GM12878 (cell line): ENCODE data around the gene SH2B3. TPM values are rescaled to one million over a fixed set of nuclear protein-coding genes. Genes with fewer than 3 reads are reported as not detected.

Experiments
- BACH1 ChIP-seq: fragments of 450-650 bp; IDR thresholded peaks from 2 replicates; pipeline ENCODE4 v1.6.1; 2017; ENCODE audit warnings: mild to moderate bottlenecking, borderline replicate concordance
- CHD1 ChIP-seq: IDR thresholded peaks from 2 replicates; pipeline ENCODE4 v1.6.1; 2012; ENCODE audit warnings: low read depth, low read length, improper control_type of control experiment
- DPF2 ChIP-seq: fragments of 450-650 bp; IDR thresholded peaks from 2 replicates; pipeline ENCODE4 v1.6.1; 2017; ENCODE audit warnings: mild to moderate bottlenecking
- IKZF1 ChIP-seq: fragments of 450-650 bp; conservative IDR thresholded peaks from 2 replicates; pipeline ENCODE4 v1.6.1; 2017; ENCODE audit warnings: antibody characterized with exemption, mild to moderate bottlenecking
- KDM1A ChIP-seq: fragments of 200-600 bp; sonication (generic); IDR thresholded peaks from 2 replicates; pipeline ENCODE4 v1.6.1; 2016; ENCODE audit warnings: borderline replicate concordance
- MXI1 ChIP-seq: fragments of 150-350 bp; IDR thresholded peaks from 2 replicates; pipeline ENCODE4 v1.6.1; 2011; ENCODE audit warnings: low read depth, mild to moderate bottlenecking, inconsistent platforms, low read length, improper control_type of control experiment
- NFYA ChIP-seq: IDR thresholded peaks from 2 replicates; pipeline ENCODE4 v1.6.1; 2011; ENCODE audit warnings: low read depth, mild to moderate bottlenecking, low read length, improper control_type of control experiment, borderline replicate concordance
- NR2C1 ChIP-seq: fragments of 450-650 bp; IDR thresholded peaks from 2 replicates; pipeline ENCODE4 v1.6.1; 2017; ENCODE audit warnings: antibody characterized with exemption, mild to moderate bottlenecking, moderate library complexity
- NRF1 ChIP-seq: conservative IDR thresholded peaks from 2 replicates; pipeline ENCODE4 v1.6.1; 2011; ENCODE audit warnings: mild to moderate bottlenecking, low read depth, low read length, improper control_type of control experiment
- POLR2AphosphoS2 ChIP-seq: IDR thresholded peaks from 2 replicates; pipeline ENCODE4 v1.6.1; 2011; ENCODE audit warnings: low read depth, mild to moderate bottlenecking, low read length, improper control_type of control experiment, moderate library complexity
- RBBP5 ChIP-seq: fragments of 200-600 bp; sonication (generic); conservative IDR thresholded peaks from 2 replicates; pipeline ENCODE4 v1.6.1; 2016
- SMAD5 ChIP-seq: IDR thresholded peaks from 2 replicates; pipeline ENCODE4 v1.6.1; 2016; ENCODE audit warnings: antibody characterized with exemption, low read depth
- polyA plus RNA-seq, 11 experiments: library from polyadenylated mRNA; depleted of rRNA in 4 of 11; unstranded in 6 of 11; stranded (reverse) in 5 of 11; fragments of >200 nt; fragmentation: Nextera tagmentation in 4 of 11; fragmentation: Illumina TruSeq in 1 of 11; extraction: Ambion mirVana in 4 of 11; extraction: Trizol in 1 of 11; gene quantifications; 1 replicate in 1 of 11; 2 replicates in 10 of 11; pipeline versions ENCODE4 v1.2.1 to v1.2.3, GENCODE V29; 2011 to 2016; ENCODE audit warnings: inconsistent platforms in 2 of 11, missing spikeins in 2 of 11, low read depth in 1 of 11
- total RNA-seq, 4 experiments: library from RNA; depleted of rRNA in 3 of 4; stranded (reverse); fragments of >200 nt in 3 of 4; fragmentation: Illumina TruSeq in 1 of 4; extraction: Trizol in 1 of 4; gene quantifications; 2 replicates each; pipeline versions ENCODE4 v1.2.1 to v1.2.3, GENCODE V29; 2013 to 2021
- TF ChIP-seq, protein P1 (sequence below): fragments of 450-650 bp; IDR thresholded peaks from 2 replicates; pipeline ENCODE4 v1.6.1; 2016; ENCODE audit warnings: mild to moderate bottlenecking
- TF ChIP-seq, protein P2 (sequence below): IDR thresholded peaks from 2 replicates; pipeline ENCODE4 v1.6.1; 2011; ENCODE audit warnings: mild to moderate bottlenecking, low read depth, low read length, moderate library complexity; ENCODE audit not compliant: insufficient replicate concordance
- TF ChIP-seq, protein P3 (sequence below): fragments of 450-650 bp; IDR thresholded peaks from 2 replicates; pipeline ENCODE4 v1.6.1; 2017; ENCODE audit warnings: mild to moderate bottlenecking
- TF ChIP-seq, protein P4 (sequence below): fragments of 450-650 bp; IDR thresholded peaks from 2 replicates; pipeline ENCODE4 v1.6.1; 2018; ENCODE audit warnings: borderline replicate concordance, mild to moderate bottlenecking; ENCODE audit not compliant: partially characterized antibody
- TF ChIP-seq, protein P5 (sequence below): fragments of 450-650 bp; formaldehyde crosslinking; IDR thresholded peaks from 2 replicates; pipeline ENCODE4 v1.4.0; 2020; ENCODE audit warnings: mild to moderate bottlenecking, moderate library complexity

The SH2B3 gene
- total and polyA plus RNA-seq, 10 of the 15 experiments (the other 5 are each of a cell fraction or from before 2014, with no cell fraction given): 5.8 to 46.4 (median 23.3) TPM

DNA sequence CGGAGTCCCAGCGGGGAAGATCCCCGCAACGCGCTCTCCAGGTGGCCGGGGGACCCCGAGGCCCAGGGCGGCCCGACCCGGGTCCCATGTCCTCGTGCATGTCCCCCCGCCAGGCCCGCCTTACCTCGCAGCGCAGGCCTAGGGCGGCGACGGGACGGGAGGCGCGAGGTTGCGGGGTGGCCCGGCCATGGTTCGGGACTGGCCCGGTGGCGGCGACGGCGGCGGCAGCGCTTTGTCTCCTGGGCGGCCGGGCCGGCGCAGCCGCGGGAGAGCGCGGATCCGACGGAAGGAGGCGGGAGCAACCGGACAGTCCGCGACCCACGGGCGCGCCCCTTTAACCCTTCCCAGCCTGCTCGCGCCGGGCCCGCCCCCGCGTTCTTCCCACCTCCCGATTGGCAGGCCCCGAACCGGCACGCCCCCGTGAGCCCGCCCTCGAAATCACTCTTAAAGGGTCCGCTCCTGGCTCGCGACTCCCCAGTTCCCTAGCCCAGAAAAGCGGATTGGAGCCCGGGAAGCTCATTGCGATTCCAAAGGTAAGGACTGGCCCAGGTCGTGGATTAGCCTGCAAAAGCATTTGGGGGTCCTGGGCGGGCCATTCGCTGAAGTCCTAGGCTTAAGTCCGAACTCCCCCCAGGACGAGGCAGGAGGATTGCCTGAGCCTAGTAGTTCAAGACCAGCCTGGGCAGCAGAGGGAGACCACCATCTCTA, 36.8 kb upstream of the SH2B3 start, which contains the start of gene PHETA1 (continued):
- TF ChIP-seq, protein P1, sequence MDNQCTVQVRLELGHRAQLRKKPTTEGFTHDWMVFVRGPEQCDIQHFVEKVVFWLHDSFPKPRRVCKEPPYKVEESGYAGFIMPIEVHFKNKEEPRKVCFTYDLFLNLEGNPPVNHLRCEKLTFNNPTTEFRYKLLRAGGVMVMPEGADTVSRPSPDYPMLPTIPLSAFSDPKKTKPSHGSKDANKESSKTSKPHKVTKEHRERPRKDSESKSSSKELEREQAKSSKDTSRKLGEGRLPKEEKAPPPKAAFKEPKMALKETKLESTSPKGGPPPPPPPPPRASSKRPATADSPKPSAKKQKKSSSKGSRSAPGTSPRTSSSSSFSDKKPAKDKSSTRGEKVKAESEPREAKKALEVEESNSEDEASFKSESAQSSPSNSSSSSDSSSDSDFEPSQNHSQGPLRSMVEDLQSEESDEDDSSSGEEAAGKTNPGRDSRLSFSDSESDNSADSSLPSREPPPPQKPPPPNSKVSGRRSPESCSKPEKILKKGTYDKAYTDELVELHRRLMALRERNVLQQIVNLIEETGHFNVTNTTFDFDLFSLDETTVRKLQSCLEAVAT: no peak
- TF ChIP-seq NFYA: no peak
- TF ChIP-seq, protein P2, sequence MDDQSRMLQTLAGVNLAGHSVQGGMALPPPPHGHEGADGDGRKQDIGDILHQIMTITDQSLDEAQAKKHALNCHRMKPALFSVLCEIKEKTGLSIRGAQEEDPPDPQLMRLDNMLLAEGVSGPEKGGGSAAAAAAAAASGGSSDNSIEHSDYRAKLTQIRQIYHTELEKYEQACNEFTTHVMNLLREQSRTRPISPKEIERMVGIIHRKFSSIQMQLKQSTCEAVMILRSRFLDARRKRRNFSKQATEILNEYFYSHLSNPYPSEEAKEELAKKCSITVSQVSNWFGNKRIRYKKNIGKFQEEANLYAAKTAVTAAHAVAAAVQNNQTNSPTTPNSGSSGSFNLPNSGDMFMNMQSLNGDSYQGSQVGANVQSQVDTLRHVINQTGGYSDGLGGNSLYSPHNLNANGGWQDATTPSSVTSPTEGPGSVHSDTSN: peak; percentile 17
- peak; percentile 33 for TF ChIP-seq NR2C1
- TF ChIP-seq IKZF1: peak; percentile 85
- TF ChIP-seq BACH1: peak; percentile 69
- TF ChIP-seq RBBP5: no peak
- peak; percentile 77 for TF ChIP-seq DPF2
- no peak for TF ChIP-seq CHD1
- TF ChIP-seq KDM1A: no peak
- TF ChIP-seq, protein P3, sequence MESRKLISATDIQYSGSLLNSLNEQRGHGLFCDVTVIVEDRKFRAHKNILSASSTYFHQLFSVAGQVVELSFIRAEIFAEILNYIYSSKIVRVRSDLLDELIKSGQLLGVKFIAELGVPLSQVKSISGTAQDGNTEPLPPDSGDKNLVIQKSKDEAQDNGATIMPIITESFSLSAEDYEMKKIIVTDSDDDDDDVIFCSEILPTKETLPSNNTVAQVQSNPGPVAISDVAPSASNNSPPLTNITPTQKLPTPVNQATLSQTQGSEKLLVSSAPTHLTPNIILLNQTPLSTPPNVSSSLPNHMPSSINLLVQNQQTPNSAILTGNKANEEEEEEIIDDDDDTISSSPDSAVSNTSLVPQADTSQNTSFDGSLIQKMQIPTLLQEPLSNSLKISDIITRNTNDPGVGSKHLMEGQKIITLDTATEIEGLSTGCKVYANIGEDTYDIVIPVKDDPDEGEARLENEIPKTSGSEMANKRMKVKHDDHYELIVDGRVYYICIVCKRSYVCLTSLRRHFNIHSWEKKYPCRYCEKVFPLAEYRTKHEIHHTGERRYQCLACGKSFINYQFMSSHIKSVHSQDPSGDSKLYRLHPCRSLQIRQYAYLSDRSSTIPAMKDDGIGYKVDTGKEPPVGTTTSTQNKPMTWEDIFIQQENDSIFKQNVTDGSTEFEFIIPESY: no peak
- no peak for TF ChIP-seq MXI1
- TF ChIP-seq SMAD5: no peak
- TF ChIP-seq NRF1: peak; percentile 38; the same call in 1 of the 2 replicates
- TF ChIP-seq, protein P4, sequence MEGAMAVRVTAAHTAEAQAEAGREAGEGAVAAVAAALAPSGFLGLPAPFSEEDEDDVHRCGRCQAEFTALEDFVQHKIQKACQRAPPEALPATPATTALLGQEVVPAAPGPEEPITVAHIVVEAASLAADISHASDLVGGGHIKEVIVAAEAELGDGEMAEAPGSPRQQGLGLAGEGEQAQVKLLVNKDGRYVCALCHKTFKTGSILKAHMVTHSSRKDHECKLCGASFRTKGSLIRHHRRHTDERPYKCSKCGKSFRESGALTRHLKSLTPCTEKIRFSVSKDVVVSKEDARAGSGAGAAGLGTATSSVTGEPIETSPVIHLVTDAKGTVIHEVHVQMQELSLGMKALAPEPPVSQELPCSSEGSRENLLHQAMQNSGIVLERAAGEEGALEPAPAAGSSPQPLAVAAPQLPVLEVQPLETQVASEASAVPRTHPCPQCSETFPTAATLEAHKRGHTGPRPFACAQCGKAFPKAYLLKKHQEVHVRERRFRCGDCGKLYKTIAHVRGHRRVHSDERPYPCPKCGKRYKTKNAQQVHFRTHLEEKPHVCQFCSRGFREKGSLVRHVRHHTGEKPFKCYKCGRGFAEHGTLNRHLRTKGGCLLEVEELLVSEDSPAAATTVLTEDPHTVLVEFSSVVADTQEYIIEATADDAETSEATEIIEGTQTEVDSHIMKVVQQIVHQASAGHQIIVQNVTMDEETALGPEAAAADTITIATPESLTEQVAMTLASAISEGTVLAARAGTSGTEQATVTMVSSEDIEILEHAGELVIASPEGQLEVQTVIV: peak; percentile 47
- TF ChIP-seq, protein P5, sequence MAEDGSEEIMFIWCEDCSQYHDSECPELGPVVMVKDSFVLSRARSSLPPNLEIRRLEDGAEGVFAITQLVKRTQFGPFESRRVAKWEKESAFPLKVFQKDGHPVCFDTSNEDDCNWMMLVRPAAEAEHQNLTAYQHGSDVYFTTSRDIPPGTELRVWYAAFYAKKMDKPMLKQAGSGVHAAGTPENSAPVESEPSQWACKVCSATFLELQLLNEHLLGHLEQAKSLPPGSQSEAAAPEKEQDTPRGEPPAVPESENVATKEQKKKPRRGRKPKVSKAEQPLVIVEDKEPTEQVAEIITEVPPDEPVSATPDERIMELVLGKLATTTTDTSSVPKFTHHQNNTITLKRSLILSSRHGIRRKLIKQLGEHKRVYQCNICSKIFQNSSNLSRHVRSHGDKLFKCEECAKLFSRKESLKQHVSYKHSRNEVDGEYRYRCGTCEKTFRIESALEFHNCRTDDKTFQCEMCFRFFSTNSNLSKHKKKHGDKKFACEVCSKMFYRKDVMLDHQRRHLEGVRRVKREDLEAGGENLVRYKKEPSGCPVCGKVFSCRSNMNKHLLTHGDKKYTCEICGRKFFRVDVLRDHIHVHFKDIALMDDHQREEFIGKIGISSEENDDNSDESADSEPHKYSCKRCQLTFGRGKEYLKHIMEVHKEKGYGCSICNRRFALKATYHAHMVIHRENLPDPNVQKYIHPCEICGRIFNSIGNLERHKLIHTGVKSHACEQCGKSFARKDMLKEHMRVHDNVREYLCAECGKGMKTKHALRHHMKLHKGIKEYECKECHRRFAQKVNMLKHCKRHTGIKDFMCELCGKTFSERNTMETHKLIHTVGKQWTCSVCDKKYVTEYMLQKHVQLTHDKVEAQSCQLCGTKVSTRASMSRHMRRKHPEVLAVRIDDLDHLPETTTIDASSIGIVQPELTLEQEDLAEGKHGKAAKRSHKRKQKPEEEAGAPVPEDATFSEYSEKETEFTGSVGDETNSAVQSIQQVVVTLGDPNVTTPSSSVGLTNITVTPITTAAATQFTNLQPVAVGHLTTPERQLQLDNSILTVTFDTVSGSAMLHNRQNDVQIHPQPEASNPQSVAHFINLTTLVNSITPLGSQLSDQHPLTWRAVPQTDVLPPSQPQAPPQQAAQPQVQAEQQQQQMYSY (CRISPR knock-in tag): no peak
- no peak for TF ChIP-seq POLR2AphosphoS2
